ENCODE results near the gene GRIA1.
"Not testable (repeated sequence)": the region's sequence is repeated elsewhere in the genome, so short reads cannot be mapped to it uniquely, and the experiment has no call there.

The GRIA1 gene

DNA sequence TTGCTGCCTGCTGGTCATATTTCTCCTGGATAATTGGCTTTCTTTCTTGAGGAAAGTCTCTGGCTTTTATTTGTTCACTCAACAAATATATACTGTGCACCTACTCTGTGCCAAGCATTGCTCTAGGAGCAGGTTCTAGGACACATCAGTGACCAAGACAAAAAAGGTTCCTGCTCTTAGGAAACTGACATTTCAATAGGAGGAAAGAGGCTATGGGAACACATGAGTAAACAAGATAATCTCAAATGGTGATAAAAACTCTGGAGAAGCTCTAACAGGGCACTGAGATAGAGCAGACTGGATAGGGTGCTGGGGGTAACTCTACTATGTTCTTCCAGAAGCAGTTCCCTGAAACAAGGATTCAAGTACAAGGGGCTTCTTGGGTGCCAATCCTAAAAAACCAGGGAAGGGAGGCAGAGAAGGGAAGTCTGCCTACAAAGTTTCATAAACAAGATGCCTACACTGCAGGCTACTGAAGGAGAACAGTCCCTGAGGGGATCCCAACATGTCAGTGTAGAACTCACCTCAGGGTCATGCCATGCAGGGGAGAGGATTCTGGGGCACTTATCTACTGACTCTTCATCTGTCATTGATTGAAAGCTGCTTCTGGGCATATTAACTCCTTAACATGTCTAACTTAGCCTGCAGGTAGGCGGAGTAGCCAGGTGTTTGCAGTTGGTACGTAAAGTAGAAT is 181.3 kb downstream of the GRIA1 start:
- DNase-seq = no peak

DNA sequence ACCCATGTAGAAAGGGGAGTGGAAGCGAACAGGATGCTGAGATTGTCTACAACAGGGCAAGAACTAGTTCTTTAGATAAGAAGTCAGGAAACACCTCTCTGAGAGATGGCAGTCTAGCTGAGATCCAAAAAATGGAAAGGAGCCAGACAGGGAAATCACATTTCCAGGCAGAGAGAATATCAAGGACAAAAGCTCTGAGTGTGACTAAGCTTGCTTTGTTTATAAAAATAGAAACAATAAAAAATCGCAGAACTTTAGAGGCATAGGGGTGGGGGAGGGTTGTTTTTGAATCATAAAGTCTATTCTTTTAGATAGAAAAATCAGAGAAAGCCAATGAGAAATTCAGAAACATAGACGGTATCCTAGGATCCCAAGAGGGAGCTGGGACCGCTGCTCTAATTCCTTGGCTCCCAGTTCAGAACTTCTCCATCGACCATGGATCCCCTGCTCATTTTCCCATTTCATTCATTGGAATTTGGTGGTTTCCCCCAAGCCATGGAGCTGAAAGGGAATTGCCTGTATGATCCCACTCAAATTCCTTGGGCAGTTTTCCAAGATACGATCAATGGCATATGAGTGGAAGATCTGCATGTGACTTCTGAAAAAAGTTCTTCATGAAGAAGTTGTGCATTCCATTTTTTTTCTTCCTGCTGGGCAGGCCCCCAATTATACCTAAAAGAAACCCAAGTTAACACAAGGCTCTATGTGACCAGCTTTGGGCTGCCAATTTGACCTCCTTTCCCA is 182.0 kb downstream of the GRIA1 start:
- DNase-seq = no peak

DNA sequence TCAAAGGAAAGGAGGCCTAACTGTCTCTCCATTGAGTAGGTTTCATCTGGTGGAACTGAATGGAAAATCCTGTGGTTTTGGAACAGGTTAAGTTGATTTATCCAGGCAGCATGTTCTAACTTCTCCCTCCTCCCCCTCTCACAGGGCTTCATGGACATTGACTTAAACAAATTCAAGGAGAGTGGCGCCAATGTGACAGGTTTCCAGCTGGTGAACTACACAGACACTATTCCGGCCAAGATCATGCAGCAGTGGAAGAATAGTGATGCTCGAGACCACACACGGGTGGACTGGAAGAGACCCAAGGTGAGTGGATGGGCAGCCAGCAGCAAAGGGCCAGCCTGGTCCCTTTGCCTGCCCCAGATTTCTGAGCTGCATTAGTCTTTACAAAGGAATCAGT is 183.9 kb downstream of the GRIA1 start:
- DNase-seq = no peak

DNA sequence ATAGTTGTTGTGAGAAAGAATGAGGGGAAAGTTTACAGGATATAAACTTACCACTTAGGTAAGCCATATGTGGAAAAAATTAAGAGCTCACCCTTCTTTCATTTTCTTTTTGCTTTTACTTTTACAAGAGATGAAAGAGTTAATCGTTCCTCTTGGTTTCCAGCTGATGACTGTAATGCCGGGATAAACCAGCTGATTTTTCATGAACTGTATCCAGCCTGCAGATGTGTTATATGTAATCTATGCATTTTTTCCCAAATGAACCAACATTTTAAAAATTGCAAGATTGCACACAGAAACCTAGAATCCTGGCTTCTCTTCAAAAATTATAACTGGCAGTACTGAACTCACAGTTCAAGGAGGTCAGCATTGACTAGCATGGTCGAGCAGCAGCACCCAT is 185.9 kb downstream of the GRIA1 start:
- DNase-seq = no peak

DNA sequence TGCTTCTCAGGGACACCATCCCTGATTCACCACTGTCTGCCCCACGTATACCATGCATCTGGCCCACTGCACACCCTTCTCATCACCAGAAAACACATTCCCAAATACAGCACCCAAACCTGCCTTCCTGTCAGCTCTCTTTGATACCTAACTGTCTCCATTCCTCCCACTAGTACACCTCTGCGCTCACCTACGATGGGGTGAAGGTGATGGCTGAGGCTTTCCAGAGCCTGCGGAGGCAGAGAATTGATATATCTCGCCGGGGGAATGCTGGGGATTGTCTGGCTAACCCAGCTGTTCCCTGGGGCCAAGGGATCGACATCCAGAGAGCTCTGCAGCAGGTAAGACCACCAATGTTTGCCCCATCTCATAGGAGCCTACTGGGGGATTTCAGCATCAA is 186.4 kb downstream of the GRIA1 start:
- no peak for DNase-seq

DNA sequence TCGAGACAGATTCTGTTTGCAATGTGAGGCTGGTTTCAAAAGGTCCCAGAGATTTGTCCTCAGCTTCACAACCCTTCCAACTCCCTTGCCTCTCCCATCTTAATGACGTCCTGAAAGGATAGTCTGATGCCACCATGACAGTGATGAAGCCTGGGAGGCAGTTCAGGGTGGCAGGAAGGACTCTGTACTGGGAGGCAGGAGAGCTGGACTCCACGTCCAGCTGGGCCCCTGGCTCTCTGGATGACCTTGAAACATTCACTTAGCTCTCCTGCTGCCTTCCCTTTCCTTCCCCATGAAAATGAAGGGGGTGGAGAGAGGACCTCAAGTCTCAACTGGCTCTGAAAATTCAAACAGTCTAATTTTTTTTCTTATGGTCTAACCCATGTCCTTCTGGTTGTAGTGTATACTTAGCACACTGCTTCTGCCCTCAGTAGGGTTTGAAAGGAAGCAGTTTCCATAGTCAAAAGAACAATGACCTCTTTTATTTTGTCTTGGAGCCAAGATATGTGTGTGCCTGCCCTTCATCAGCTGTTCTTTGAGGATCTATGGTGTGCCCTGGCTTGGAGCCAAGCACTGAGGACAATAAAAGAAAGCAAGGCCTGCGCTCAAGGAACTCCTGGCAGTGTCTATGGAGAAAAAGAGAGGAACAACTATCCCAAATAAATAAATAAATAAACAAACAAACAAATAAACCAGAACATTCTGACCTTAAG is 188.3 kb downstream of the GRIA1 start:
- no peak for DNase-seq

DNA sequence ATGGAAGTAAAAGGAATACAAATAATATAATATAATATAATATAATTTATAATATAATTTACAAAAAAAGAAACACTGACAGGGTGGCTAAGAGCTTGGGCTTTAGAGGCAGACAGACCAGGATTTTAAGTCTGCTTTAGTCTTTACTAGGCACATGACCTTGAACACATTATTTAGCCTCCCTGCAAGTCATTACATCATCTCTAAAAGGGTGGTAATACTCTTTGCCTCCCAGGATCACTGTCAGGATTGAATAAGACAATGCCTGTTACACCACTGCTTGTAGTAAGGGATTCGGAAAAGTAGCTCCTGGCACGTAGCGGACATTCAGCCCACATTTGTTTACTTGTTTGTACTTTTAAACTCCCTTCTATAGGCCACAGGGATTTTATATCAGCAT is 199.8 kb downstream of the GRIA1 start:
- no peak for DNase-seq

DNA sequence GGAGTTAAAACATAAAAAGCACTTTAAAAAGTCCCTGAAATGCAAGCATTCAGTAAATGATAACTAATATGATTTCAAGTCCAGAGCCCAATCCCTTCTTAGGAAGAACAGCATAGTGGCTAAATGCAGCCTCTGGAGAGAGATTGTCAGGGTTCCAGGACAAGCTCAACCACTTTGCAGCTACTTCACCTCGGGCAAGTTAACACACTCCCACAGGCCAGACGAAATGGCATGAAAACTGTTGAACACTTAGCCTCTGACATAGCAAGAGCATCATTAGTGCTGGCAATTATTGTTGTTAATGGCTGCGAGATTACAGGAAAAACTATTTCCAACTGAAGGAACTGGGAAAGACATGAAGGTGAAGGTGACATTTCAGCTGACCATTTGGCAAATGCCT is 205.8 kb downstream of the GRIA1 start:
- no peak for DNase-seq

DNA sequence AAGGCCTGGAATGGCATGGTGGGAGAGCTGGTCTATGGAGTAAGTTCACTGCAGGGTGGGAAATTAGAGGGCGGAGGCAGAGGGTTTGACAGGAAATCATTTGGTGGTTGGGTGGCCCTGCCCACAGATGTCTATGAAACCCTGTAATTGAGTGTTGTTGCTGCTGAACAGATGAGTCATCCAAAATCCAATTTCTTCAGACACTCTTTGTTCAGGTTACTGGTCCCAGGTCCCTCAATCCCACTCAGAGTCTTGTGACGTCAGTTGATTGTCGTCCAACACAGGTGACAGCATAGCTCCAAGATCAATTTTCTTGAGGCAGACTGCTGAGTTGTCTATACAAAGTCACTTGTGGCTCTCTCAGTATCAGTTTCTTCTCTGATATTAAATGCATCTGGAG is 208.6 kb downstream of the GRIA1 start:
- no peak for DNase-seq

DNA sequence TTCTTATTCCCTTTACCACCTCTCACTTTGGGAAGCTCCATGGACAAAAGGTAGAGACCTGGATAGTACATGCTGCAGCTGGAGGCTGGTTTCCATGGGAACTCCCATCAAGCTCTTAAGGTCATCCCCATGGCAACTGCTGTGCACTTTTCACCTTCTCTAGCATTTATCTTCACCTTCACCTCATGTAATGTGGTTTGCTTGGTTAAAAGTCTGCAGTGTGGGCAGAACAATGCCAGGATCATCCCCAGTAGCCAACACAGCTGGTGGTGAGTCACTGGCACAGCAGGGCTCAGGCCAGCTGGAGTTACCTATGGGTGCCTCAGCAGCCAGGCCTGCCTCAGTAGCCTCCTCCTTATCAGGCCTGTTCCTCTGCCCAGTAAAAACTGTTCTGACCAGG is 210.5 kb downstream of the GRIA1 start:
- DNase-seq = no peak

DNA sequence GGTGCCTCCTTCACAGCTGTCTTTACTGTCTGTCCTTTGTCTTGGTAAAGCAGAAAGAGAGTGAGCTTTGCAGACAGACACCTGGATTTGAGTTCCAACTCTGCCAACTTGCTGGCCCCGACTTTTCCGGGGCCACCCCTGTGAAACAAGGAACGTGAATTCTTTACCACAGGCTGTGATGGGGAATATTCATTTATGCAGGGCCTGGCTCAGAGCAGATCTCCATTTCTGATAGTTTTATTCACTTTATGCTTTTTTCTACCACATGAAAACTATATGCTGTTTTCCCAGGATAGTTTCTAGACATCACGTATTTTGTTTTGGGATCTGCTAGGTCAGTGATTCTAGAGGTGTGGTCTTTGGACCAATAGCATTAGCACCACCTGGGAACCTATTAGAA is 211.8 kb downstream of the GRIA1 start:
- no peak for DNase-seq

DNA sequence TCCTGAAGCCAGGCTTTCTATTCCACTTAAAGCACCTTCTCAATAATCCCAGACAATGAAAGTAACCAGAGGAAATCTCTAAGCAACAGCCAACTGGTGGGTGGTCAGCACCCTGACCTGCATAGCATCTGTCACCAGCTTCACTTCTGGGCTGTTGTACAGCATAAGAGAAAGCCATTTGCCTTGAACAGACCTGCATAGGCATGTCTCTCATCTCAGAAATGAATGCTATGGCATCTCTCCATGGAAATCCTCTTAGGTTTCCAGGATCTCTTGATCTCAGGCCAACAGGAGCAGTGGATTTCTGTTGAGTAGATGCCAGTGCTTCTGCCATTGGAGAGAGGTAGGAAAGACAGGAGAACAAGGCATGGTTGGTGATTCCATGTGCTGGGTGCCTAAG is 213.6 kb downstream of the GRIA1 start:
- DNase-seq = peak; percentile 7

DNA sequence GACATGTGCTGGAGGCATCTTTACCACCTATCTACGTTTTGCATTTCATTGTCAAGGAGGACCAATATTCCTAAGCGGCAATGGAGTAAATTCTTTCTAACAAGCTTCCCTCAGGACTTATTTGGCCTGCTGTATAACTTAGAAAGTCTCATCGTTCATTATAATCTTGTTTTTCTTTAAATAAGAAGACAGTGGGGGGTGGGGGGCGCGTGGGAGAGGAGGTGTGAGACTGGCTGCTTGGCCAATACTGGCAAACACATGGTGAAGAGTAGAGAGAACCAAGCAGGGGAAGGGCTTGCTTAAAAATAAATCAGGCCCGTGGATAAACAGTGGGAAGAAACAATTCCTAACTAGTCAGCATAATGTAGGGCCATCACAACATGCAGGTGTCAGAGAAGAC is 217.2 kb downstream of the GRIA1 start:
- no peak for DNase-seq

DNA sequence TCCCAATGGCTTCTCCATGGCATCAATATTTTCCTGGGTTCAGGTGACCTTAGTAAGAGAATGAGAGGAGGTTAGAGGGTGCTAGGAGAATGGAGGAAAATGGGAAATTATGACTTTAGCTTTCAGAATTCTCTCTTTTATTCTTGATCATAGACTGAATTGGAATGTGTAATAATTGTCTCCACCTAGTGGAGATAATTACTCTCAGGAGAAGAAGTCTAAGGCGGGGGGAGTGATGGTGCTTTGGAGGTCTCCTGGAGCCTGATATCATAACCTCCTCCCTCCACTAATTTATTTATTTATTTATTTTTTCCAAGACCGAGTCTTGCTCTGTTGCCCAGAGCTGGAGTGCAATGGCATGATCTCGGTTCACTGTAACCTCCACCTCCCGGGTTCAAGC is 221.3 kb downstream of the GRIA1 start:
- DNase-seq = no peak

DNA sequence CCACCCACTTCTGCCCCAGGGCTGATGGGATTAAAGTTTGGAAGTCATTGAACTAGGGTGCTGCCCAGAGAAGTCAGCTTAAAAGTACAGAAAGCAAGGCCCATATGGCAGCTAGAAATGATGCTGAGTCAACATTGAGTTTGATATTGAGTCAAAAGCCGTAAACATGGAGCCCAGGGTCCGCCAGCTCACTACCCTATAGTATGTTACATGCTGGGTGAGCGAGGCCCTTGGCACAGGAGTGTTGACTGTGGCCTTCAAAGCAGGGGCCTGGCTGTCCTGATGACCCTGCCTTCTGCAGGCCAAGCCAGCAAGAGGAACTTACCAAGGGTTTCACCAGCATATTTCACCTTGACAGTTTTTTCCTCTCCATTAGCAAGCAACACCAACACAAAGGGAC is 222.5 kb downstream of the GRIA1 start:
- no peak for DNase-seq

DNA sequence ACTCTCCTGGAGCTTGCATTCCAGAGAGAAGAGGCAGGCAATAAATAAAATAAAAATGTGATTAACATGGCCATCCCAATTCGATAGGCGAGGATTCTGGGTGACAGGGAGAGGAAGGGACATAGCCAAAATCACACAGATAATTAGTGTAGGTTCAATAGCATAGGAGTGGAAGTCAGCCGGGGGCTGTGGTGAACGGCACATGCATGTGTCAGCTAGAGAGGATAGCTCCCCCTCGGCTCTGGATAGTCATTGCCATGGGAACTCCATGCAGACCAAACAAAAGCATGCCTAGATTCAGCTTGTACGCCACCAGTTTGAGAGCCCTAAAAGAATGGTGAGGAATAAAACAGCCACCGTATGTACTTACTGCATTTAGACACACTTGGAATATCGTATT is 223.5 kb downstream of the GRIA1 start:
- DNase-seq = no peak

DNA sequence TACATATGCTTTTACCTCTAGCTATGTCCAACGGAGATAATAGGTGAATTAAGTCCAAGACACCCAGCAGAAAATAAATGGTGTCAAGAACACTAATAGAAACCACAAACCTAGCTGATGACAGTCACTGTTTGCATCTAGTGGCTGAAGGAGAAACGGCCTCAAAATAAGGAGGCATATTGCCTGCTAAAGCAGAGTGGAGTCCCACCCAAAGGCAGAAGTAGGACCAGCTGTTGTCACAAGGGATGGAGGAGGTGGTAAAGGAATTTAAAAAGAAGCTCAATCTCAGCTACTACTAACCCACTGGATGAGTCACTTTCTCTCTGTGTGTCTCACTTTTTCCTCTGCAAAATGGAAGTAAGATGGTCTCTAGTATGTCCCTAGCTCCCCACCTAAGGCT is 224.3 kb downstream of the GRIA1 start:
- no peak for DNase-seq

DNA sequence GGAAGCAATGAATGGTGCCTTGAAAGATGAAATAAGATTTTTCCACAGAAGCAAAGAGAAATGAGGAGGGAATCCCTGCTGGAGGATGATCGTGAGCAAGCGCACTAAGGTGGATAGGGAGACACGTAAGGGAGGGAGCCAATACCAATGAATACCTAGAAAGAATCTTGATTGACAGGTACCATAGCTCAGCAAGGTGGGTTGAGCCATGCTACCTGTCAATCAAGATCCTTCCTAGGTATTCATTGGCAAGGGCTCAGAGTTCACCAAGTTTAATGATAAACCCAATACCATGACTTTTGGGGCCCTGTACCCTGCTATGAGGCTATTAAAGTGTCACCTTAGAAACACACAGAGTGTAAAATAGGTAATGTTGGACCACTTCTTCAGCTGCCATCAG is 226.8 kb downstream of the GRIA1 start:
- DNase-seq = no peak

DNA sequence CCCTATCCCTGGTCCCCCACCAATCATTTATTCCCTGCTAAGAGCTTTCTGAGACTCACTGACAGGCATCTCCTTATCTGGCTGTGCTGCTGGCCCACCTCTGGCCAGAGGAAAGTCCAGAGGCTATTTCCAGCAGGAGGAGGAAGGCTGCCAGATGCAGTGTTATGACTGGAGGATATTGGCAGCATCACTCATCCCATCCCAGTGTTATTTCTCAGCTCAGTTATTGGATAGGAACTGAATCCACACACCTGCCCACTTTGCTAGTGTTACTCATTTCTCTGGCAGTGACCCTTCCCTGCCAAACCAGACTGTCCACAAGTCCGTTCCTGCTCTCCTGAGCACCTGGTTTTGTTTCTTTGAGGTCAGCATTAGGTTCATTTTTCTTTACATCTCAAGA is 228.2 kb downstream of the GRIA1 start:
- DNase-seq = no peak

DNA sequence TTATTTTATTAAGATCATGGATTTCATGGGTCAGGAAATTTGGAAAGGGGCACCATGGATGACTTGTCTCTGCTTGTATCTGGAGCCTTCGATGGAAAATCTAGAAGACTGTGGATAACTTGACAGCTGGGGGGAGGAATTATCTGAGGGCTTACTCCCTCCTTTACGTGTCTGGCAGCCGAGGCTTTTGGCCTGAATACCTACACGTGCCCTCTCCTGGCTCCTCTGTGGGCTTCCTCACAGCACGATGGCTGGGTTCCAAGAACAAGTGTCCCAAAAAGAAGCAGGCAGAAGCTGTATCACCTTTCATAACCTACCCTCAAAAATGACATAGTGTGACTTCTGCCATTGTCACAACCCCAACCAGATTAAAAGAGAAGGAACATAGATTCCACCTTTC is 228.9 kb downstream of the GRIA1 start:
- no peak for DNase-seq

DNA sequence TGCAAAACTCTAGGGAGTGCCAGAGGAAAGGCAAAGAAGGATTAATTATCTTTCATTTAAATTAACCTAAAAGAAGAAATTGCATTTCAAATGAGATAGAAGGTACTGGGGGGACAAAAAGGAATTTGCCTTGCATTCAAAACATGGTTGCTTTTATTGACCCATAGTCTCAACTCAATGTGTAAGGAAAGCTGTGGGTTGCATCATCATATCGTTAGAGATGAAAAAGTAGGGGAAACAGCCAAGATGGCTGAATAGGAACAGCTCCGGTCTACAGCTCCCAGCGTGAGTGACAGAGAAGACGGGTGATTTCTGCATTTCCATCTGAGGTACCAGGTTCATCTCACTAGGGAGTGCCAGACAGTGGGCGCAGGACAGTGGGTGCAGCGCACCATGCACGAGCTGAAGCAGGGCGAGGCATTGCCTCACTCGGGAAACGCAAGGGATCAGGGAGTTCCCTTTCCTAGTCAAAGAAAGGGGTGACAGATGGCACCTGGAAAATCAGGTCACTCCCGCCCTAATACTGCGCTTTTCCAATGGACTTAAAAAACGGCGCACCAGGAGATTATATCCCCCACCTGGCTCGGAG is 232.6 kb downstream of the GRIA1 start:
- DNase-seq = not testable (repeated sequence)

DNA sequence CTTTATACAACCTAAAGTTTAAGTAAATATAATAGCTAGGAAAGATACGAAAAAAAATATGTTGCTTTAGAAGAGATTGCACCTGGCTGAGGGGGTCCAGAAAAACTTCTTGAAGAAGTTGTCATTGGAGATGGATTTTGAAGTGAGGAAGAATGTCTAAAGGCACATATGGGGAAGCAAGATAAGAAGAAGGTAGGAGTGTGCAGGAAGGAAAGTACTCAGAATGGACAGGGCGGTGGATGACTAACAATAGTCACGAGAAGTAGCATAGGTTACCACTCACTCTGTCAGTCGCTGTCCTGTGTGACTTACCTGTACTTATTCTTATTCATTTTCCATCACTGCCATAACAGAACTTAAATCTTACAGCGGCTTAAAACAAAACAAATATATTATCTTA is 251.6 kb downstream of the GRIA1 start:
- DNase-seq = no peak

DNA sequence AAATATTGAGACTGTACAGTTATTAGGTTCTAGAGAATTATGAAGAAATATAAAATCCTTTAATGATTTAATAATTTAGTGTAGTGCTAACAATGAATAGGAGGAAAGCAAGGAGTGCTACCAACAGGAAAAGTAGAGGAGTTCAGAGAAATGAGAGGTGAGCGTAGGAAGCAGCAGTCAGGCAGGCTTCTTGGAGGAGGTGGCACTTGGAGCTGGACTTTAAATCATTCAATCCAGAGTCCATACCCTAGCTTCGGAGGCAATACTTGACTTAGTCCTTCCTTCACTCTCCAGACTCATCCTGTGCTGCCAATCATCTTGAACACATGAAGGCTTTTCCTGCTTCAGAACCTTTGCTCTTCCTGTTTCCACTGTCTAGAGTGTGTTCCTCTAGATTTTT is 254.3 kb downstream of the GRIA1 start:
- DNase-seq = no peak

Data from NCI-H446 treated with DMSO at 0.1 percent for 48 hours (cell line).